NCI-H1694 (cell line): ENCODE data around the gene SLC17A5.
"Not testable (repeated sequence)": the region's sequence is repeated elsewhere in the genome, so short reads cannot be mapped to it uniquely, and the experiment has no call there.

Experiments
- DNase-seq: peaks from one replicate; lab custom pipeline; 2025; lab: John Stamatoyannopoulos, UW

Gene SLC17A5

GRCh38 chr6:73565767-73566485 lies 87.9 kb downstream of the SLC17A5 start:
- DNase-seq: no peak

GRCh38 chr6:73564578-73565345 lies 89.0 kb downstream of the SLC17A5 start:
- no peak for DNase-seq

DNA sequence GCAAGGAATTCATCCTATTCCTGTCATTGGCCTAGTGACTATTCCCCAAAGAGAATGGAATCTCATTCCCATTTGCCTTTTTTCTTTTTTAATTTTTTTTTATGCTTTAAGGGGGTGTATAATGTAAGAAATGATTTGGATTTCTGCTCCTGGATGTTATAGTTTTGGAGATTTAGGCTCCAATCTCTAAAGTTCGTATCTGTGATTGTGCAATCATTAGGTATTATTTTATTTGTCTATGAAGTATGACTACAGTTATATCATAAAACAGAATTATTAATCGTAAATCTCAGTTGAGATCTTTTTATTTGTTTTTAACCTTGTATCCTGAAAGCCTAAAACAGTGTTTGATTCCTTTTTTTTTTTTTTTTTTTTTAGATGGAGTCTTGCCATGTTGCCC lies 91.2 kb downstream of the SLC17A5 start:
- DNase-seq: no peak

DNA sequence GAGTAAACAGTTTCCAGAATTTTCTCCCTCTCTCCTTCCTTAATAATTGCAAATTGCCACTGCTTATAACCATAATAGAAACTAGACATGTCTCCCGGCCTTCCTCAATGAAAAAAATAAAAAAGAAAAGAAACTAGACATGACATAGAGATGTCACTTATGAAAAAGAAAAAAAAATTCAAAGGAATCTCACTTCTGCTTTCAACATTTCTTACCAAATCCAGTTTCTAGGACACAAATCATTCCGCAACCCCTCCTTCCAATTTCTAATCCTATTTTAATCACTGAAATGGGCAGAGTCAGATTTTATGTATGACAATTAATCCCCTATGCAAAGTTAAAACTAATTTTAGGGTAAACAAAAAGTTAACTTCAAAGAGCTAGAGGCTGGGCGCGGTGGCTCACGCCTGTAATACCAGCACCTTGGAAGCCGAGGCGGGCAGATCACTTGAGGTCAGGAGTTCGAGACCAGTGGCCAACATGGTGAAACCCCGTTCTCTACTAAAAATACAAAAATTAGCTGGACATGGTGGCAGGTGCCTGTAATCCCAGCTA lies 92.9 kb downstream of the SLC17A5 start:
- DNase-seq: no peak

DNA sequence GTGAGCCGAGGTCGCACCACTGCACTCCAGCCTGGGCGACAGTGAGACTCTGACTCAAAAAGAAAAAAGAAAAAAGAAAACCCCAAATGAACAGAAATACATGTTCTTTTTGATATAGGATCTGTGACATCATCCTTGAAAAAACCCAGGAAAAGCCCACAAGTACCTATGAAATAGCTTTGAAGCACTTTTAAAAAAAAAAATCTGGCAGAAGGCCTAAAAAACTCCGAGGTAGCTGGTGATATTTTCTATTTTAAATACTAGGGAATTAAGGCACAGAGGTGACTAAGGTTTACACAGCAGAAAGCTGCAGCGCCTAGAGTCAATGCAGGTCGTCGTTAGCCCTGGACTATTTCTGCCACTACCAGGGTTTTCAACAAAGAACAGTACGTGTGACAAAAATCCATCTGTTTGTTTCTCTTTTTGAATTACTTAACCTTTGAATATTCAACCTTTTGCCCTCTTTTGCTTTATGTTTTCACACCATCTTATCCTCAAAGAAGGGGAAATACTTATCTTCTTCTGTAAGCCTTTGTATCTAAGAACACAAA lies 93.5 kb downstream of the SLC17A5 start:
- DNase-seq: no peak

- not testable (repeated sequence) for DNase-seq
Observed at GRCh38 chr6:73559399-73559794, 94.4 kb downstream of the SLC17A5 start.

DNA sequence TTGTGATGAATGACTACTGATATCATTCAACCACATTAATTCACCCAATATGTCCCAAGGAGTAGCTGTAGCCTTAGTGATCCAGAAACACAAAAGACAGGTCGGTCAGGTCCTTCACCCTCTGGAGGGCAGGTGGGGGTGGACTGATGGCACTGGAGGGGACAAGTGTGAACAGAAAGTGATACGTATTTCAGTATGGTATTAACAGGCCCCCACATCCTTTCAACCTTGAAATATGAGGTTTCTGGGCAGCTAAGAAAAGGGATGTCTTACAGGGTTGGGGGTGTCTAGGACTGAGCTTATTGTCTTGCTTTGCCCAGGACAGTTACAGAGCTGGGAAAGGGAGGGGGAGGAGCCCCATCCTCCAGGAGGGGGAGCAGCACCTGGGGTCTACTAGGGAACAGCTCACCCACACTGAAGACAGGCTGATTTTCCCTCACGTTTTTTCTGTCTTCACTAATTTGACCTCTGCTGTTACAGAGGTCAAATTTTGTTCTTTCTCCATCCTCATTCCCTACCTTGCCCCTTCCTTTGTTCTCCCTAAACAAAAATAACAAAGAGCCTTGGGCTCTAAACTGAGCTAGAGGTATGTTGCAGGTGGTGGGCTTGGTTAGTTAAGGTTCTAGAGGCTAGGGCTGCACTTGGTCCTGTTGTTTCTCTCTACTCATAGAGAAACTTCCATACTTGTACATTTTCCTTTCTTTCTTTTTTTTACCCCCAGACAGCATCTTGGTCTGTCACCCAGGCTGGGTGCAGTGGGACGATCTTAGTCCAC lies 95.0 kb downstream of the SLC17A5 start:
- no peak for DNase-seq

DNA sequence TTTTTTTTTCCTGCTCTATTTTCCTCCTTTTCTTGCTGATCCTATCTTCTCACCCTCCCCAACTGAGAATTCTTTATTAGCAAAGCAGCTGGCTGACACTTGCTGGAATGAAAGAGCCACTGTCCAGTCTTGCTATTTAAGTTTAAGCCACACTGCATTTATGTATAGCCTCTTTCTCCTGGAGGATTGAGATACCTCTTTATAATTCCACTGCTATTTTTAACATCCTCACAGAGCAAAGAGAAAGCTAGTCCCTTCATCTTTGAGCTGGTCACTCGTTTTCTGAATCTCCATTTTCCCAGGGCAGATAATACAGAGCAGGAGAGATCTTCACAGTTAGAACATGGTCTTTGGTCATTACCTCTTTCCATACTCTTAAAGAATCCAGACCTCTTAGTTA lies 97.0 kb downstream of the SLC17A5 start:
- no peak for DNase-seq

DNA sequence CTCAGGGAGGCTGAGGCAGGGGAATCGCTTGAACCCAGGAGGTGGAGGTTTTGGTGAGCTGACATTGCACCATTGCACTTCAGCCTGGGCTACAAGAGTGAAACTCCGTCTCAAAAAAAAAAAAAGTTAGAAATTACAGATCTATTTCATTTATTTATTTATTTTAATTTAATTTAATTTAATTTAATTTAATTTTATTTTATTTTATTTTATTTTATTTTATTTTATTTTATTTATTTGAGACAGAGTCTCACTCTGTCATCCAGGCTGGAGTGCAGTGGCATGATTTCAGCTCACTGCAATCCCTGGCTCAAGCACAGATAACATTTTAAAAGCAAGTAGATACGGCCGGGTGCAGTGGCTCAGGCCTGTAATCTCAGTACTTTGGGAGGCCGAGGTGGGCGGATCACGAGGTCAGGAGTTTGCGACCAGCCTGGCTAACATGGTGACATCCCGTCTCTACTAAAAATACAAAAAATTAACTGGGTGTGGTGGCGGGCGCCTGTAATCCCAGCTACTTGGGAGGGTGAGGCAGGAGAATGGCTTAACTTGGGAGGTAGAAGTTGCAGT lies 98.3 kb downstream of the SLC17A5 start:
- DNase-seq: not testable (repeated sequence)

- DNase-seq: not testable (repeated sequence)
Observed at GRCh38 chr6:73551115-73551514, 102.7 kb downstream of the SLC17A5 start.

DNA sequence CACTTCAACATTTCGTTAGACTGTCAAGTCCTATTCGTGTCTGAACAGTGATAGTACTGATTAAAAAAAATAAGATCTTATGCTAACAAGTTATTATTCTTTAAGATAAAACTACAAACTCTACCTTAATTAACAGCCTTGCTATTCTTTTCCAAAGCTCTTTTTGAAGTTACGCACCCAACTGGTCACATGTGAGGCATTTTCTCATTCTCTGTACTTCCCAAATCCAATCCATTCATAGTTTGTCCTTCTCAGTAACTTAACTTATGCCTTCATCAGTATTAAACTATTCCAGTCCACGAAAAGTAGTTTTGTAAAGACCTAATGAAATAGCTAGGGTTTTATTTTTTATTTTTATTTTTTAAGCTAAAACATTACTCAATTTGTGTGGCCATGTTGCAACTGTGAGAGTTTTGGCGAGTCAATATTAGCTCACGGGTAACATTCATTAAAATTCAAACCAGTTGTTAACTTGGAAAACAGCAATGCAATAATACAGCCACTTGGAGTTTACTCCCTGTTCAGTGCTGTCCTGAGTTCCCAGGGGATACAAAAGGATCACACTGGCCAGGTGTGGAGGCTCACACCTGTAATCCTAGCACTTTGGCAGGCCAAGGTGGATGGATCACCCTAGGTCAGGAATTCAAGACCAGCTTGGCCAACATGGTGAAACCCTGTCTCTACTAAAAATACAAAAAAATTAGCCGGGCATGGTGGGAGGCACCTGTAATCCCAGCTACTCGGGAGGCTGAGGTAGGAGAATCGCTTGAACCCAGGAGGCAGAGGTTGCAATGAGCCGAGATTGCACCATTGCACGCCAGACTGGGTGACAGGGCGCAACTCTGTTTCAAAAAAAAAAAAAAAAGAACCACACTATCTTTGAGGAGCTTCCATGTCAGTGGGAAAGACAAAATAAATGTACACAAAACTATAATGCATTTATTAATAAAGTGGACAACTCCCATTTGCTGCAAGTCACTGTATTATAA lies 105.0 kb downstream of the SLC17A5 start:
- no peak for DNase-seq

- no peak for DNase-seq
Observed at GRCh38 chr6:73547036-73547435, 106.8 kb downstream of the SLC17A5 start.
